NCI-H2171 treated with DMSO at 0.1 percent for 48 hours (cell line): ENCODE results near the gene CFAP299.
"Not testable (repeated sequence)": the region's sequence is repeated elsewhere in the genome, so short reads cannot be mapped to it uniquely, and the experiment has no call there.

Experiments
- DNase-seq: peaks from one replicate; lab custom pipeline; 2025; lab: John Stamatoyannopoulos, UW

CFAP299 gene

GRCh38 chr4:80390178-80390577 lies 54.6 kb downstream of the CFAP299 start:
- no peak for DNase-seq

GRCh38 chr4:80393246-80393969 lies 57.9 kb downstream of the CFAP299 start:
- no peak for DNase-seq

- DNase-seq = no peak
These were observed 58.4 kb downstream of the CFAP299 start for GRCh38 chr4:80393970-80394250.

- no peak for DNase-seq
These were observed 71.7 kb downstream of the CFAP299 start for GRCh38 chr4:80407246-80407645.

- no peak for DNase-seq
These were observed 74.3 kb downstream of the CFAP299 start for GRCh38 chr4:80409809-80410208.

- DNase-seq = no peak
These were observed 76.8 kb downstream of the CFAP299 start for GRCh38 chr4:80412322-80412721.

- DNase-seq = no peak
These were observed 77.6 kb downstream of the CFAP299 start for GRCh38 chr4:80413086-80413485.

- no peak for DNase-seq
These were observed 81.5 kb downstream of the CFAP299 start for GRCh38 chr4:80417019-80417418.

GRCh38 chr4:80419946-80420345 lies 84.4 kb downstream of the CFAP299 start:
- DNase-seq = no peak

- no peak for DNase-seq
These were observed 85.1 kb downstream of the CFAP299 start for GRCh38 chr4:80420638-80421037.

GRCh38 chr4:80422727-80423404 lies 87.3 kb downstream of the CFAP299 start:
- no peak for DNase-seq

GRCh38 chr4:80423553-80424224 lies 88.2 kb downstream of the CFAP299 start:
- DNase-seq = no peak

GRCh38 chr4:80424225-80424581 lies 88.7 kb downstream of the CFAP299 start:
- DNase-seq = no peak

GRCh38 chr4:80425124-80426100 lies 89.9 kb downstream of the CFAP299 start:
- DNase-seq = no peak

- no peak for DNase-seq
These were observed 95.9 kb downstream of the CFAP299 start for GRCh38 chr4:80431203-80431965.

- DNase-seq = no peak
These were observed 98.7 kb downstream of the CFAP299 start for GRCh38 chr4:80434238-80434637.

- no peak for DNase-seq
These were observed 102.5 kb downstream of the CFAP299 start for GRCh38 chr4:80438016-80438415.

- not testable (repeated sequence) for DNase-seq
These were observed 103.9 kb downstream of the CFAP299 start for GRCh38 chr4:80439294-80440061.

GRCh38 chr4:80446248-80446647 lies 110.7 kb downstream of the CFAP299 start:
- no peak for DNase-seq

- no peak for DNase-seq
These were observed 111.1 kb downstream of the CFAP299 start for GRCh38 chr4:80446664-80447063.

GRCh38 chr4:80447493-80447892 lies 112.0 kb downstream of the CFAP299 start:
- DNase-seq = no peak
